GM18519 (cell line): ENCODE data around the gene CLSTN1.
A peak's percentile ranks its signal among the peaks of the same experiment; 100 is the strongest.

ENCODE experiments used
- ATAC-seq: cut with Tn5 transposase; IDR thresholded peaks from one replicate; pipeline ENCODE4 v1.9.1; 2021; ENCODE audit warnings: mild to moderate bottlenecking, moderate library complexity; ENCODE audit not compliant: unreplicated experiment, low FRiP score

CLSTN1 gene

GRCh38 chr1:9823943-9824701, at the start of gene CLSTN1:
Gene CLSTN1 (minus strand): TSS chr1:9823965. CDS start chr1:9823733, 232 bp downstream.
- peak; percentile 42 for ATAC-seq

GRCh38 chr1:9873385-9873784, 49.6 kb upstream of the CLSTN1 start:
- ATAC-seq: no peak

- ATAC-seq: no peak
Observed at GRCh38 chr1:9872430-9873165, 48.8 kb upstream of the CLSTN1 start.

GRCh38 chr1:9871707-9872425, 48.1 kb upstream of the CLSTN1 start:
- ATAC-seq: no peak

GRCh38 chr1:9871021-9871420, 47.3 kb upstream of the CLSTN1 start:
- no peak for ATAC-seq

GRCh38 chr1:9870572-9870971, 46.8 kb upstream of the CLSTN1 start:
- no peak for ATAC-seq

GRCh38 chr1:9869831-9870251, 46.1 kb upstream of the CLSTN1 start:
- no peak for ATAC-seq

- no peak for ATAC-seq
Observed at GRCh38 chr1:9868244-9868590, 44.5 kb upstream of the CLSTN1 start.

GRCh38 chr1:9867408-9868243, 43.9 kb upstream of the CLSTN1 start:
- ATAC-seq: no peak

- no peak for ATAC-seq
Observed at GRCh38 chr1:9866836-9867235, 43.1 kb upstream of the CLSTN1 start.

GRCh38 chr1:9865724-9866123, 42.0 kb upstream of the CLSTN1 start:
- no peak for ATAC-seq

GRCh38 chr1:9863371-9863770, 39.6 kb upstream of the CLSTN1 start:
- ATAC-seq: no peak

- no peak for ATAC-seq
Observed at GRCh38 chr1:9861360-9861759, 37.6 kb upstream of the CLSTN1 start.

GRCh38 chr1:9860887-9861286, 37.1 kb upstream of the CLSTN1 start:
- ATAC-seq: no peak

- ATAC-seq: no peak
Observed at GRCh38 chr1:9859281-9860014, 35.7 kb upstream of the CLSTN1 start.

GRCh38 chr1:9858293-9859035, 34.7 kb upstream of the CLSTN1 start:
- no peak for ATAC-seq

- no peak for ATAC-seq
Observed at GRCh38 chr1:9855186-9855585, 31.4 kb upstream of the CLSTN1 start.

- no peak for ATAC-seq
Observed at GRCh38 chr1:9853249-9853595, 29.5 kb upstream of the CLSTN1 start.
